Right hindlimb (tissue), 1 donor: ENCODE results near the gene U2AF1.
"Not testable (repeated sequence)": the region's sequence is repeated elsewhere in the genome, so short reads cannot be mapped to it uniquely, and the experiment has no call there.

Experiments used
- DNase-seq: peaks from one replicate; pipeline ENCODE4 v3.0.0-alpha.2; 2018

Gene U2AF1

GRCh38 chr21:43106965-43107793, at the start of gene U2AF1:
U2AF1 (minus strand) TSS chr21:43107570; CDS start chr21:43107494, 76 bp downstream.
- not testable (repeated sequence) for DNase-seq

- not testable (repeated sequence) for DNase-seq
These were observed 46.2 kb upstream of the U2AF1 start for GRCh38 chr21:43153601-43154000.

DNA sequence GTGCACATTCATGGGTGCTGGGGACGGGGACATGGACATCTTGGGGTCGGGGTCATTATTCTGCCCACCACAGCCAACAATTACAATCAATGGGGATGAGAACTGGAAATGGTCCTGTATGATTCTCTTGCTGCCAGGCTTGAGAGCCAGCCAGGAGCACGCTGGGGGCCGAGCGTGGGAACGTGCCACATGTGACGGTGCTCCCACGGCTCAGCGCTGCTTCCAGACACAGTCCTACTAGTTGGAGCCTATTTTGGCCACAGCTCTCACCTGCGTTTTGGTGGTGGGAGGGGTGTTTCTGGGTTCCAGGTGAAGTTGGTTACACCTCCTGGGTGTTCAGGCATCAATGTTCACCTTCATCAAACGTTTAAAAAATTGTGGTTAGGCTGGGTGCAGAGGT, 42.0 kb upstream of the U2AF1 start:
- not testable (repeated sequence) for DNase-seq

DNA sequence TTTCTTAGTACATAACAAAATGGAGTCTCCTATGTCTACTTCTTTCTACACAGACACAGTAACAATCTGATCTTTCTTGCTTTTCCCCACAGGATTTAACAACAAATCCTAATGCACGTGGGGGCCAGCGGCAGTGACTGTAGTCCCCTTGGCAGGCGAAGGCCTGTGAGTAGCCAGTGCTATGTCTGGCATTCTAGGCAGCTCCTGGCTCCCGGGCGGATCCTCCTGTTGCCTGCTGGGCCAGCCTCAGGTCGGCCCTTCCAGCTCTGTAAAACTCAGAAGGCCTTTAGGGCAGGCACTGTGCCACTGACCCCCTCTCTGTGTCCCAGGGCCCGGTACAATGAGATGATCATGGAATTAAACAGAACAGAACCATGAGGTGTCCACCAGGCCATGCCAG, 40.6 kb upstream of the U2AF1 start:
- DNase-seq, result not testable (repeated sequence)

GRCh38 chr21:43146637-43147036, 39.3 kb upstream of the U2AF1 start:
- DNase-seq, result not testable (repeated sequence)

DNA sequence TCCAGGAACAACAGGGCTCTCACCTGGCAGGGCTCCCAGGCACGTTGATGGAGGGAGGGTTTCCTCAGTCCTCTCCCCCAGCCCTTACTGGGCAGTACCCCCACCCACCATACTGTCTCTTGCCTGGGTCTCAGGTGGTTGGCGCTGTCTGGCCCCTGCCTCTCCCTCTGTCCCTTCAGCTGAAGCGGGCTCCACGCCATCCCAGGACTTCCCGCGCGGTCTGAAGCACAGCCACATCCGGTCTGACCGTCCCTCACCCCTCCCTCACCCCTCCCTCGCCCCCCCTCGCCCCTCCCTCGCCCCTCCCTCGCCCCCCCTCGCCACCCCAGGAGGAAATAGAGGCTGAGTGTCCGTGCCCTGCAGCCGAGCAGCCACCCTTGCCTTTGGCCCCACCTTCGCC, 34.0 kb upstream of the U2AF1 start:
- not testable (repeated sequence) for DNase-seq

DNA sequence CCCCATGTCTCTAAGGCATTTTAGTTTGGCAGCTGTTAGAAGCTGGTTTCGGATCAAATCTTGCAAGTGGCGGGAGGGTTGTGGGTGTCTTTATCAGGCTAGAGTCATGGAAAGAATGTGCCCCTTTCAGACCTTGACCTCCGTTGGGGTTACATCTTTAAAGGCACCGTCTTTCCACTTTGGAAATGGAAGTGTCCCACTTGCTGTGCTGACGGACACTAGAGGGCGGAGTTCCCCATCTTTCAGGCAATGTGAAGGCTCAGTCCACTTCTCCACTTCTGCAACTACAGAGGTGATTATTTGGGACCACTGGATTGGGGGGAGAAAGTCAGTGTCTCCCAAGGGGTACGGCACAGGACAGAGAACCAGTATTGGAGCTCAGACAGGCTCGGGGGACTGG, 31.6 kb upstream of the U2AF1 start:
- DNase-seq, result not testable (repeated sequence)

DNA sequence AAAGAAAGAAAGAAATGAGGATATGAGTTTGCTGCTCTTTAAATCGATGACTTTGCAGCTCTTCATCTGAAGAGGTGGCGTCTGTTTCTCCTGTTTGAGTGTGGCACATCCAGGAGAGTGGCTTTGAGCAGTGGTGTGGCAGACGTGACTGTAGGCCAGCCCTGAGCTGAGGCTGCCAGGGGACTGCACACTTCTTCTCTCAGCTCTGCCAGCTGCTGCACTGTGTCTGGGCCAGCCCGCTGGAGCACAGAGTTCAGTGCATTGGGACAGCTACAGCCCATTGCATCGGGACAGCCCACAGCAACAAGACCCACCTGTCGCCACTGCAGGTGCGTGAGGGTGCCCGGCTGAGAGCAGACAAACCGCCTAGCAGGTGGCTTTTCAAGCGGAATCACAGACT, 27.1 kb upstream of the U2AF1 start:
- not testable (repeated sequence) for DNase-seq

GRCh38 chr21:43130094-43130493, 22.7 kb upstream of the U2AF1 start:
- not testable (repeated sequence) for DNase-seq

DNA sequence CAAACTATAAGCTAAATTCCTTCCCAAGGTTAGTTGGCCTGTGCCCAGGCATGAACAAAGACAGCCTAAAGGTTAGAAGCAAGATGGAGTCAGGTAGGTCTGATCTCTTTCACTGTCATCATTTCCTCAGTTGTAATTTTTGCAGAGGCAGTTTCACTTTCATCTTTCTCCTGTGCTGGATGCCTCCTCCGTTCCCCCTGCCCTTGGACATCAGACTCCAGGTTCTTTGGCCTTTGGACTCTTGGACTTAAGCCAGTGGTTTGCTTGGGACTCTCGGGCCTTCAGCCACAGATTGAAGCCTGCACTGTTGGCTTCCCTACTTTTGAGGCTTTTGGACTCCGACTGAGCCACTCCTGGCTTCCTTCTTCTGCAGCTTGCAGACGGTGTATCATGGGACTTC, 8.6 kb upstream of the U2AF1 start:
- not testable (repeated sequence) for DNase-seq

GRCh38 chr21:43114483-43114882, 7.1 kb upstream of the U2AF1 start:
- DNase-seq, result not testable (repeated sequence)

- not testable (repeated sequence) for DNase-seq
These were observed 1.6 kb upstream of the U2AF1 start for GRCh38 chr21:43109006-43109405.

GRCh38 chr21:43108177-43108576, 807 bp upstream of the U2AF1 start:
- not testable (repeated sequence) for DNase-seq

DNA sequence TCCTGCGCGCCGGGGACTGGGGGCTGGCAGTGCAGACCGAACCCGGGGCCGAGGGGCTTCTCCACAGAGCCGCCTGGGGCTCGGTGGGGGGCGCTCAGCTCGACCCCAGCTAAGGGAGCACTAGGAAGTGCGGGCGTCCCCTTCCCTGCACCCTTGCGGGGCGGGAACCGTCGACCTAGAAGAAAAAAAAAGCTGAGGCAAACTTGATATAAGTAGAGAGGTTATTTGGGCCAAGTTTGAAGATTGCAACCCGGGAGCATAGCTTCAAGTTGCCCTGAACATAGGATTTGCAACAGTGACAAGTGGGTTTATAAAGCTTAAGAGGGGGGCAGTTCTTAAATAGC, 396 bp upstream of the U2AF1 start:
- not testable (repeated sequence) for DNase-seq

- not testable (repeated sequence) for DNase-seq
These were observed 2.7 kb downstream of the U2AF1 start for GRCh38 chr21:43104642-43105041.

GRCh38 chr21:43102281-43102680, 5.1 kb downstream of the U2AF1 start:
- not testable (repeated sequence) for DNase-seq

DNA sequence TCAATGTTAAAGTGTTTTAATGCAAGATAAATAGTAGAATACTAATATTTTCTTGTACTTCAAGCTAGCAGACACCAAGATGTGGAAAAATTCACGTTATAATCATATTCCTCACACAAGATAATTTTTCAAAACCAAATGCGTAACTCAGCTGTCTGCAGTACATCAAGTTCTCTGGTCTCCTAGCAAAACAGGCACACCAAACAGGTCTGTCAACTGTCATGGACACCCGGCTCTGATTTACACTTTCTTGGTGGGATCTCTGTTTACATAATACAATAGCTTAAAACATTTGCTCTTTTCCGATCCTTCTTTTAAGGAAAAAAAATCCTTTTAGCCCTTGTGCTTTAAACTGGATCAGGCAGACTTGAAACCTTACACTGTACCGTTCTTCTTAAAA, 5.7 kb downstream of the U2AF1 start:
- not testable (repeated sequence) for DNase-seq

DNA sequence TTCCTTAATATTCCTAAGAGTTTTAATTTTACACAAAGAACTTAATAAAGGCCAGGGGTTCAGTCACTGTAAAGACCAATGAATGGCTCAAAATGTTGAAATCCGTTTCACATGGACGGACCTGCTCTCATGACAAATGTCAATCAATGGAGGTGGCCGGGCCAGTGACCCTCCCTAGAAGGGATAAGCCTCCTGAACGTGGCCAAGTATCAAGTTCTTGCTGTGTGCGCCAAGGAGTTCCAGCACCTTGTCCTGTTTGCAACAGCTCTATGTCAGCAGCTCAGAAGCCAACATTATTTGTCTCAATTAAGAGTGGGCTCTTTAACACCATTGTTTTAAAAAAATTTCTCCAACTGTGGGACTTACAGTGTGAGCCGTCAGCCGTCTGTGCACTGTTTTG, 6.4 kb downstream of the U2AF1 start:
- not testable (repeated sequence) for DNase-seq

DNA sequence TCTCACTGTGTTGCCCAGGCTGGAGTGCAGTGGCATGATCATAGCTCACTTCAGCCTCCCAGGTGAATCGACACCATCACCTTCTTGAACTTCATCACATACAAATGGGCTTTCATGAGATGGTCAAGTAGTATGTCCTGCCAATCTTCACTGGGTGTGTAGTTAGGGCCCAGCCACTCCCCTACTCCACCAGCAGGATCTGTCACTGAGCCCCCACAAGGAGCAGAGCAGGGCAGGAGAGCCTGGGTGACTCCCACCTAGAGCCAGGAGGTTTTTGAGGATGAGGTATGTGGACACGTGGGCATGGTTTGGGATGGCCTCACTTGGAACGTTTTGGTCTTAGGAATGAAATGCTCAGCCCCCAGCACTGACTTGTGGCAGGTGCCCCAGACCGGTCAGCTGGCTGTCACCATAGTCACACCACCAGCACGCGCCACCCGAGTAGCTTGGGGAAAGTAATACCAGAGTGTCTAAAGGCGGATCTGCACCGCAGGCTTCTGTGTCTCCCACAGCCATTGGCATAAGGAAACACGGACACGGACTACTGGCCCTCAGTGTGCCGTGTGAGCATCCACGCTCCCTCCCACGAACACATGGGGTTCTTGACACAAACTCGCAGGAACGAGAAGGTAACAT, 15.3 kb downstream of the U2AF1 start:
- not testable (repeated sequence) for DNase-seq

- DNase-seq, result not testable (repeated sequence)
These were observed 16.4 kb downstream of the U2AF1 start for GRCh38 chr21:43090947-43091346.

GRCh38 chr21:43089463-43089862, 17.9 kb downstream of the U2AF1 start:
- not testable (repeated sequence) for DNase-seq

DNA sequence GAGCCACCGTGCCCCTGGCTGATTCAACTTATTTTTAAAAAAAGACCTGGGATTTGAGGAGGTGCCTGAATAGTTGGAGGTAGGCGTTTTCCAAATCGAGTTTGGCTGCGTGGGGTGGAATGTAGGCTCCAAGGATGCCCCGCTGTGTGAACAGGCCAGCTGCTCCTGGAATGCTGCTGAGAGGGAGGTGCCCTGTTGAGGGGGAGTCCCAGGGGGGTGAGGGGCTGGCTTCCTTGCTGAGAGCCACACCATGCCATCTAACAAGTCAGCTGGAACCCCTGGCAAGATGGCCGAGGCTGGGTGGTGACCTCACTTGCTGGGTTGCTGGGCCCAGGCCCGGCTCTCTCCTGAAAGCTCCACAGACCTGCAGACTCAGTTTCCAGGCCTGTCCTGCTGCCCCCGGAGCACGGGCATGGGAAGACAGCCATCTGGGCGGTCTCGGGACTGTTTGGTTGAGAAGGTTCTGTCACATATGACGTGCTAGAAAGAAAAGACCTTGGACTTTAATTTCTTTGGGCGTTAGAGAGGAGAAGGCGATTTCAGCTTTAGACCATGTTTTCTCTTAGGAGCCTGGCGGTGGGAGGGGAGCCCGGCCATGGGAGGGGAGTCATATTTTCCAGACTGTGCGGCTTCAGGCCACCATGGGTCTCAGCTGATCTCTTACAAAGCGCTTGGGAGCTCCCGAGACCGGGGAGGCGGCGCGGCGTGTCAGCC, 24.6 kb downstream of the U2AF1 start:
- not testable (repeated sequence) for DNase-seq

DNA sequence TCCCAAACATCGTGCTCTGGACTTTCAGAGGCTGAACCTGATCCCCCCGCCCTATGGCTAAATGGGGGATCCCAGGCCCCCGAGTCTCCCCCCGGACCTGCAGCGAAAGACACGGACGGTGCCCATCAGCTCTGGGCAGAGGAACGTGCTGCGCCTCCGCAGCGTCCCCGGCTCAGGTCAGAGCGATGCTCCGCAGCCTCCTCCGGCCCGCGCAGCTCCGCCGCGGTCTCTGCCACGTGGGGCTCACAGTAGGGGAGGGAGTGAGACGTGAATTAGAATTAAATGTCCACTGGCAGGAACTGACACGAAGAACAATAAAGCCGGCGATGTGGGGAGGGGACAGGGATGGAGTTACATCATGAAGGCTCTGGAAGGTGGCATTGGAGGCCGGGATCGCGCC, 30.7 kb downstream of the U2AF1 start:
- not testable (repeated sequence) for DNase-seq
